ENCODE data around the gene UBE2J1.

DNA sequence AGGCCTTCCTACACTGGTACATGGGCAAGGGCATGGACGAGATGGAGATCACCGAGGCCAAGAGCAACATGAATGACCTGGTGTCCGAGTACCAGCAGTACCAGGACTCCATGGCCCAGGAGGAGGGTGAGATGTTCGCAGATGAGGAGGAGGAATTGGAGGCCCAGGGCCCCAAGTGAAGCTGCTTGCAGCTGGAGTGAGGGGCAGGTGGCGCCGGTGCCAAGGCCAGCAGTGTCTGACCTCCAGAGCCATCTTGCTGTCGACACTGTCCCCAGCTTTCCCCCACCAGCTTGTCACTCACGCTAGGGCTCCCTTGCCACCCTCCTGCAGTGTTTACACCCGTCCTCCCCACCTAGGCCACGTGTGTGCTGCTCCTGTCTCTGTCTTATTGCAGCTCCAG, 49.6 kb downstream of the UBE2J1 start:
- TF ChIP-seq POLR2A (IDR thresholded peaks at IDR 0.05; ENCODE audit: low read depth, low read length) (no peak), CTCF (IDR thresholded peaks at IDR 0.05 in 2 of 3, conservative IDR thresholded peaks at IDR 0.05 in 1 of 3; ENCODE audit: control insufficient read depth in 2 of 3, extremely low read depth in 1 of 3, insufficient read depth in 1 of 3, low read depth in 3 of 3, low read length in 3 of 3) (no peak), SREBF2 (IDR thresholded peaks at IDR 0.05; ENCODE audit: low read length) (no peak), BHLHE40 (IDR thresholded peaks at IDR 0.05; ENCODE audit: borderline replicate concordance in 1 of 2, low read depth in 2 of 2, low read length in 1 of 2) (no peak), FOXK2 (IDR thresholded peaks at IDR 0.05) (no peak), SIN3A (IDR thresholded peaks at IDR 0.05; ENCODE audit: low read depth, low read length) (no peak), CBFB (IDR thresholded peaks at IDR 0.05; ENCODE audit: low read depth) (no peak), YY1 (IDR thresholded peaks at IDR 0.05; ENCODE audit: low read depth, low read length) (no peak), EP300 (IDR thresholded peaks at IDR 0.05; ENCODE audit: borderline replicate concordance in 1 of 2, control insufficient read depth in 1 of 2, low read depth in 2 of 2, low read length in 2 of 2) (no peak), NR2C2 (IDR thresholded peaks at IDR 0.05; ENCODE audit: borderline replicate concordance, control insufficient read depth, insufficient read length, low read depth) (no peak), REST (IDR thresholded peaks at IDR 0.05; ENCODE audit: low read depth, low read length) (no peak)
- TF ChIP-seq, protein P1, sequence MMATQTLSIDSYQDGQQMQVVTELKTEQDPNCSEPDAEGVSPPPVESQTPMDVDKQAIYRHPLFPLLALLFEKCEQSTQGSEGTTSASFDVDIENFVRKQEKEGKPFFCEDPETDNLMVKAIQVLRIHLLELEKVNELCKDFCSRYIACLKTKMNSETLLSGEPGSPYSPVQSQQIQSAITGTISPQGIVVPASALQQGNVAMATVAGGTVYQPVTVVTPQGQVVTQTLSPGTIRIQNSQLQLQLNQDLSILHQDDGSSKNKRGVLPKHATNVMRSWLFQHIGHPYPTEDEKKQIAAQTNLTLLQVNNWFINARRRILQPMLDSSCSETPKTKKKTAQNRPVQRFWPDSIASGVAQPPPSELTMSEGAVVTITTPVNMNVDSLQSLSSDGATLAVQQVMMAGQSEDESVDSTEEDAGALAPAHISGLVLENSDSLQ (IDR thresholded peaks at IDR 0.05), result no peak
